B cell (primary cell): Measurements from ENCODE around the gene NAPA. TPM values are rescaled to one million over a fixed set of nuclear protein-coding genes. Genes with fewer than 3 reads are reported as not detected.

ENCODE experiments used
- ATAC-seq: fragments of 200-7000 bp; cut with Tn5 transposase; one replicate; pipeline ENCODE4 v1.10.0; 2021; ENCODE audit warnings: low read depth, mild to moderate bottlenecking, moderate number of reproducible peaks, moderate library complexity
- CTCF ChIA-PET: fragments of 350-600 bp; sonication (Branson Sonifier 250); formaldehyde crosslinking; loops from one replicate; lab custom pipeline; 2021; ENCODE audit warnings: antibody characterized with exemption, inconsistent platforms; lab: Charles Lee
- POLR2A ChIA-PET: fragments of 350-600 bp; sonication (Branson Sonifier 250); formaldehyde crosslinking; loops from one replicate; lab custom pipeline; 2021; ENCODE audit warnings: antibody characterized with exemption; lab: Charles Lee
- DNase-seq: peaks from one replicate; pipeline ENCODE4 v3.0.0; 2013
- H2AFZ ChIP-seq: 2 replicates; pipeline ENCODE4 v1.6.1; 2012; ENCODE audit warnings: mild to moderate bottlenecking, low read depth, low read length; ENCODE audit not compliant: insufficient read depth, poor library complexity, severe bottlenecking
- H3K27ac ChIP-seq, 2 donors: 1 replicate in 1 of 2; 2 replicates in 1 of 2; pipeline ENCODE4 v1.5.1; 2012 to 2013; ENCODE audit warnings: low read length in 2 of 2, mild to moderate bottlenecking in 2 of 2, moderate library complexity in 1 of 2
- H3K27me3 ChIP-seq, 4 experiments: fragments of 200-600 bp in 1 of 4; sonication (generic) in 1 of 4; replicated peaks in 1 of 4; 1 replicate in 2 of 4; 2 replicates in 2 of 4; pipeline versions ENCODE4 v1.6.1 to v1.7.0; 2013 to 2016; ENCODE audit warnings: low read length in 3 of 4, mild to moderate bottlenecking in 2 of 4, mixed read lengths in 1 of 4, moderate library complexity in 1 of 4; ENCODE audit not compliant: insufficient read depth in 4 of 4, control insufficient read depth in 3 of 4; ENCODE audit errors: control extremely low read depth in 1 of 4
- H3K36me3 ChIP-seq, 2 experiments: replicated peaks in 1 of 2; 1 replicate in 1 of 2; 2 replicates in 1 of 2; pipeline versions ENCODE4 v1.6.1 to v1.7.1; 2013; ENCODE audit warnings: low read length in 1 of 2; ENCODE audit not compliant: insufficient read depth in 2 of 2, control insufficient read depth in 1 of 2; ENCODE audit errors: control extremely low read depth in 1 of 2, extremely low read depth in 1 of 2
- H3K4me1 ChIP-seq, 2 donors: fragments of 200-600 bp in 1 of 2; sonication (generic) in 1 of 2; 1 replicate in 1 of 2; 2 replicates in 1 of 2; pipeline versions ENCODE4 v1.5.1 to v1.6.1; 2013 to 2017; ENCODE audit warnings: low read length in 2 of 2; ENCODE audit not compliant: control insufficient read depth in 2 of 2, insufficient read depth in 2 of 2
- H3K4me2 ChIP-seq: replicated peaks from 2 replicates; pipeline ENCODE3; 2012; ENCODE audit warnings: mild to moderate bottlenecking, low read depth, low read length; ENCODE audit not compliant: poor library complexity, severe bottlenecking
- H3K4me3 ChIP-seq, 5 experiments: fragments of 200-600 bp in 1 of 5; sonication (generic) in 1 of 5; 1 replicate in 3 of 5; 2 replicates in 2 of 5; pipeline versions ENCODE4 v1.5.1 to v1.7.0; 2011 to 2016; ENCODE audit warnings: low read length in 4 of 5, mild to moderate bottlenecking in 4 of 5, low read depth in 2 of 5, control low read depth in 1 of 5, moderate library complexity in 1 of 5; ENCODE audit not compliant: insufficient read depth in 1 of 5; ENCODE audit errors: control extremely low read depth in 1 of 5, extremely low read depth in 1 of 5
- H3K79me2 ChIP-seq: fragments of 200-600 bp; sonication (generic); one replicate; pipeline ENCODE4 v1.6.0; 2016; ENCODE audit warnings: low read length; ENCODE audit not compliant: control insufficient read depth, insufficient read depth
- H3K9ac ChIP-seq: fragments of 200-600 bp; sonication (generic); 2 replicates; pipeline ENCODE4 v1.6.1; 2017; ENCODE audit warnings: mild to moderate bottlenecking, low read length, moderate library complexity
- H3K9me3 ChIP-seq, 3 donors: one replicate each; pipeline versions ENCODE4 v1.6.1 to v1.7.1; 2013; ENCODE audit warnings: low read length in 2 of 3; ENCODE audit not compliant: control insufficient read depth in 2 of 3, insufficient read depth in 1 of 3; ENCODE audit errors: control extremely low read depth in 1 of 3
- H4K20me1 ChIP-seq: 2 replicates; pipeline ENCODE4 v1.6.0; 2012; ENCODE audit warnings: mild to moderate bottlenecking, low read length; ENCODE audit not compliant: insufficient read depth, control insufficient read depth, poor library complexity, severe bottlenecking
- H3K27ac Mint-ChIP-seq: one replicate; pipeline ENCODE4 v1.8.0; 2021; ENCODE audit warnings: mixed read lengths
- H3K27me3 Mint-ChIP-seq: one replicate; pipeline ENCODE4 v1.8.0; 2021; ENCODE audit warnings: mixed read lengths
- H3K4me1 Mint-ChIP-seq: one replicate; pipeline ENCODE4 v1.8.0; 2021; ENCODE audit warnings: mixed read lengths
- H3K4me3 Mint-ChIP-seq: one replicate; pipeline ENCODE4 v1.8.0; 2021; ENCODE audit warnings: mixed read lengths
- H3K9me3 Mint-ChIP-seq: one replicate; pipeline ENCODE4 v1.8.0; 2022; ENCODE audit warnings: mixed read lengths; ENCODE audit not compliant: insufficient read depth
- CTCF ChIP-seq: fragments of 200-600 bp; IDR thresholded peaks from one replicate; pipeline ENCODE4 v1.8.0; 2022; ENCODE audit warnings: antibody characterized with exemption, mild to moderate bottlenecking
- EZH2 ChIP-seq: IDR thresholded peaks from 2 replicates; pipeline ENCODE4 v1.6.1; 2012; ENCODE audit warnings: borderline replicate concordance, low read depth, mild to moderate bottlenecking, moderate library complexity, low read length; ENCODE audit not compliant: insufficient read depth, poor library complexity, severe bottlenecking
- WGBS: methylation state at CpG from one replicate; pipeline ENCODE4 v1.1.5; 2013; ENCODE audit warnings: missing lambda C conversion rate; ENCODE audit not compliant: insufficient coverage; 5-methylcytosine and 5-hydroxymethylcytosine counted together
- intact Hi-C: fragments of 100-400 bp; cut with micrococcal nuclease; formaldehyde crosslinking; loops from one replicate; pipeline ENCODE4 v1.10.0; 2022
- polyA plus RNA-seq: library from polyadenylated mRNA; depleted of rRNA; stranded (reverse); fragments of >200 nt; gene quantifications from 2 replicates; pipeline ENCODE4 v1.2.3, GENCODE V29; 2012
- total RNA-seq, 2 donors: library from RNA; stranded (reverse); fragments of 120-200 nt in 1 of 2; gene quantifications; 1 replicate in 1 of 2; 2 replicates in 1 of 2; pipeline versions ENCODE4 v1.2.3 to v1.2.4, GENCODE V29; 2013 to 2022

Gene NAPA
- total and polyA plus RNA-seq, 2 donors (not counting 1 experiment from before 2014, with no cell fraction given), result 66.8 to 86.5 TPM

GRCh38 chr19:47479701-47480503 lies 35.0 kb downstream of the NAPA start:
- intact Hi-C loops, result loop anchor here (10.0 kb wide), 1 partner anchor 125 kb away; the partner anchor contains the start of gene BICRA
- Histone ChIP-seq H4K20me1 (no peaks in the 10 kb centered on the region), H3K79me2 (no peaks in the 10 kb centered on the region), H3K4me3 (no peak overlapping the region), H3K4me2 (no peak overlapping the region), H3K4me1 (peaks cover 7 to 14% of the 10 kb centered on the region in 2 donors), H2AFZ (no peak overlapping the region), H3K36me3 (no peaks in the 10 kb centered on the region), H3K27me3 (no peaks in the 10 kb centered on the region), H3K9me3 (no peaks in the 10 kb centered on the region), H3K27ac (no peak overlapping the region), H3K9ac (no peak overlapping the region)
- TF ChIP-seq EZH2 (no peak), CTCF (no peak)
- Mint-ChIP-seq H3K4me3 (no peak overlapping the region), H3K9me3 (no peaks in the 10 kb centered on the region), H3K27ac (no peak overlapping the region), H3K4me1 (peaks cover 14% of the 10 kb centered on the region), H3K27me3 (no peaks in the 10 kb centered on the region)
- 63% methylated on average over 22 of the region's 39 CpGs for WGBS
- ATAC-seq, result no peak
- ChIA-PET POLR2A (no interaction called here), CTCF (interaction anchor here (0.6 kb wide), 1 partner anchor 9 kb away, joined by 3 read pairs; no protein-coding TSS in a partner anchor)
- DNase-seq, result no peak

- DNase-seq (no peak), ATAC-seq (no peak)
- Histone ChIP-seq H2AFZ (no peak overlapping the region), H3K9ac (no peak overlapping the region), H3K79me2 (no peaks in the 10 kb centered on the region), H3K9me3 (no peaks in the 10 kb centered on the region), H4K20me1 (no peaks in the 10 kb centered on the region), H3K27me3 (peaks cover 0 to 13% (median 6%) of the 10 kb centered on the region in 4 experiments), H3K36me3 (no peaks in the 10 kb centered on the region), H3K4me3 (no peak overlapping the region), H3K4me1 (peaks cover 6% of the 10 kb centered on the region in 2 donors), H3K27ac (no peak overlapping the region), H3K4me2 (no peak overlapping the region)
- Mint-ChIP-seq H3K27me3 (peaks cover 7% of the 10 kb centered on the region), H3K4me1 (peaks cover 4% of the 10 kb centered on the region), H3K9me3 (no peaks in the 10 kb centered on the region), H3K4me3 (no peak overlapping the region), H3K27ac (no peak overlapping the region)
- ChIA-PET CTCF (no interaction called here), POLR2A (no interaction called here)
- no peak for TF ChIP-seq EZH2
- TF ChIP-seq CTCF, result no peak
- intact Hi-C loops, result no loop called here
- WGBS, result 92% methylated on average over 16 of the region's 17 CpGs
These were observed 38.4 kb downstream of the NAPA start for GRCh38 chr19:47476438-47476972.
